Type B pancreatic cell (in vitro differentiated cells): ENCODE measurements around the gene SORCS1. TPM values are rescaled to one million over a fixed set of nuclear protein-coding genes. Genes with fewer than 3 reads are reported as not detected.

Source experiments
- DNase-seq: peaks from one replicate; pipeline ENCODE4 v3.0.0; 2021; ENCODE audit warnings: mixed read lengths; ENCODE audit not compliant: unreplicated experiment; ENCODE audit errors: extremely low spot score
- H3K27ac Mint-ChIP-seq: 2 replicates; pipeline ENCODE4 v1.8.0; 2021; ENCODE audit warnings: mild to moderate bottlenecking, mixed read lengths
- H3K27me3 Mint-ChIP-seq: 2 replicates; pipeline ENCODE4 v1.8.0; 2021; ENCODE audit warnings: mixed read lengths
- H3K36me3 Mint-ChIP-seq: 2 replicates; pipeline ENCODE4 v1.8.0; 2021; ENCODE audit warnings: mixed read lengths
- H3K4me1 Mint-ChIP-seq: one replicate; pipeline ENCODE4 v1.8.0; 2021; ENCODE audit warnings: mixed read lengths; ENCODE audit not compliant: unreplicated experiment
- H3K4me3 Mint-ChIP-seq: 2 replicates; pipeline ENCODE4 v1.8.0; 2021; ENCODE audit warnings: mild to moderate bottlenecking, mixed read lengths
- H3K9me3 Mint-ChIP-seq: 2 replicates; pipeline ENCODE4 v1.8.0; 2021; ENCODE audit warnings: mixed read lengths
- total RNA-seq: library from RNA; stranded (reverse); gene quantifications from 2 replicates; pipeline ENCODE4 v1.2.1, GENCODE V29; 2021; ENCODE audit warnings: low replicate concordance
- TF ChIP-seq, protein P1 (sequence below): fragments of 200-600 bp; sonication (generic); conservative IDR thresholded peaks from 2 replicates; pipeline ENCODE4 v1.5.0; 2021; ENCODE audit warnings: antibody characterized with exemption, mild to moderate bottlenecking

Gene SORCS1
- total RNA-seq, 1 donor from 2014 or later, result 5.4 TPM

DNA sequence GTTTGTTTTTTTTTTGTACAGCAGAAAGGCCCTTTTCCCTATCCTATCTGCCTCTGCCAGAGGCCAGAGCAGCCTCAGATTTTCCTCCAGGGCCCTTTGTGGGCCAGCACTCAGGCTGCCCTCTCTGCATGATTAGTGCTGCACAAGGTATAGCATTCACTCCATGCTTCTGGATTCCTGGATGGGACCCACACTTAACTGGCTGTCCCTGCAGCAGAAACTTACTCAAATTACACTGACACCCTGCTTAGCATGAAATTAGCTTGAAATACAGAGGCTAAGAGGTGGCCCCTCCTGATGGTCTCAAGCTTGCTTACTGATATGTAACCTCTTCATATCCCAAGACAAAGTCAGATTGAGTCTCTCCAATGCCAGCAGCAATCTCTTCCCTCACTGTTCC is 239.3 kb downstream of the SORCS1 start:
- no peaks in the 10 kb centered on the region for H3K36me3 Mint-ChIP-seq

DNA sequence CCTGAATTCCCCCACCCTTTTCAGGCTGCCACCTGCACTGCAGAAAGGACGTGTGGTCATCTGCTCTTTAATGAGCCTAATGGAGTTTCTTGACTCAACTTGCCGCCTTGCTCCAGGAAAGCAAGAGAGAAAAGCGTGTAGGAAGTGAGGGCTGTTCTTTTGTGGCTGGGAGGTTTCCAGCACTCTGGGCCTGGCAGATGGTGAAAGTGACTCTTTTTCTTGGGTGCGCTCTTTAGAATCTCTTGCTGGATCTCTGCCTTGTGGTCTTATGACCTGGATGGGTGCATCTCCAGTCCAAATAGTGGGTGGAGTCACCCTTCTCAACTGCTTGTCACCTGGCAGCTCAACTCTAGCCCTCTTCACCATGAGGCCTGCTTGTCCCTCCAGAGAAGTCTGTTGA is 244.0 kb downstream of the SORCS1 start:
- Mint-ChIP-seq H3K4me3 (no peak overlapping the region), H3K9me3 (no peaks in the 10 kb centered on the region), H3K4me1 (peaks cover 6% of the 10 kb centered on the region), H3K36me3 (no peaks in the 10 kb centered on the region), H3K27me3 (peaks cover 14% of the 10 kb centered on the region), H3K27ac (no peak overlapping the region)
- no peak for DNase-seq
- TF ChIP-seq, protein P1, sequence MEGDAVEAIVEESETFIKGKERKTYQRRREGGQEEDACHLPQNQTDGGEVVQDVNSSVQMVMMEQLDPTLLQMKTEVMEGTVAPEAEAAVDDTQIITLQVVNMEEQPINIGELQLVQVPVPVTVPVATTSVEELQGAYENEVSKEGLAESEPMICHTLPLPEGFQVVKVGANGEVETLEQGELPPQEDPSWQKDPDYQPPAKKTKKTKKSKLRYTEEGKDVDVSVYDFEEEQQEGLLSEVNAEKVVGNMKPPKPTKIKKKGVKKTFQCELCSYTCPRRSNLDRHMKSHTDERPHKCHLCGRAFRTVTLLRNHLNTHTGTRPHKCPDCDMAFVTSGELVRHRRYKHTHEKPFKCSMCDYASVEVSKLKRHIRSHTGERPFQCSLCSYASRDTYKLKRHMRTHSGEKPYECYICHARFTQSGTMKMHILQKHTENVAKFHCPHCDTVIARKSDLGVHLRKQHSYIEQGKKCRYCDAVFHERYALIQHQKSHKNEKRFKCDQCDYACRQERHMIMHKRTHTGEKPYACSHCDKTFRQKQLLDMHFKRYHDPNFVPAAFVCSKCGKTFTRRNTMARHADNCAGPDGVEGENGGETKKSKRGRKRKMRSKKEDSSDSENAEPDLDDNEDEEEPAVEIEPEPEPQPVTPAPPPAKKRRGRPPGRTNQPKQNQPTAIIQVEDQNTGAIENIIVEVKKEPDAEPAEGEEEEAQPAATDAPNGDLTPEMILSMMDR, result no peak

More for the DNA sequence above, 239.3 kb downstream of the SORCS1 start:
- Mint-ChIP-seq H3K4me3 (no peak overlapping the region), H3K27me3 (peaks cover 17% of the 10 kb centered on the region), H3K27ac (no peak overlapping the region), H3K4me1 (peaks cover 15% of the 10 kb centered on the region), H3K9me3 (no peaks in the 10 kb centered on the region)
- TF ChIP-seq, protein P1, result no peak
- no peak for DNase-seq

DNA sequence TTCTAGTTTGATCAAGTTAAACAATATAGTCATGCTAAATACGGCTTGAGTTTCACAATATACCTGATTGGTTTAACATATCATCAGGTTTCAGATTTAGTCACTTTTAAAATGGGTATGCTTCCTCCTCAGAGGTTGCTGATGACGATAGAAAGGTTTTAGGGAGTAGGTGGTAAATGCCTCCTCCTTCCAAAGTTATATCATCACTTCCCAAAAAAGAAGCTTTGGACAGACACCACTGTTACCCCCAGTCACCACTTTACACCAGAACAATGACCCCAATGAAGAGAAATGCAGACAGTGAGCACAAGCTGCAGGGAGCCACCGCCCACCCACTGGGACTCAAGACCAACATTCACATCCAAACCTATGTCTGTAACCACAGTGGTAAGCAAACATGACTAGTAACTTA is 244.6 kb downstream of the SORCS1 start:
- Mint-ChIP-seq H3K36me3 (no peaks in the 10 kb centered on the region), H3K4me3 (no peak overlapping the region), H3K27me3 (peaks cover 16% of the 10 kb centered on the region), H3K9me3 (no peaks in the 10 kb centered on the region), H3K27ac (no peak overlapping the region), H3K4me1 (no peaks in the 10 kb centered on the region)
- TF ChIP-seq, protein P1, result no peak
- DNase-seq, result no peak

DNA sequence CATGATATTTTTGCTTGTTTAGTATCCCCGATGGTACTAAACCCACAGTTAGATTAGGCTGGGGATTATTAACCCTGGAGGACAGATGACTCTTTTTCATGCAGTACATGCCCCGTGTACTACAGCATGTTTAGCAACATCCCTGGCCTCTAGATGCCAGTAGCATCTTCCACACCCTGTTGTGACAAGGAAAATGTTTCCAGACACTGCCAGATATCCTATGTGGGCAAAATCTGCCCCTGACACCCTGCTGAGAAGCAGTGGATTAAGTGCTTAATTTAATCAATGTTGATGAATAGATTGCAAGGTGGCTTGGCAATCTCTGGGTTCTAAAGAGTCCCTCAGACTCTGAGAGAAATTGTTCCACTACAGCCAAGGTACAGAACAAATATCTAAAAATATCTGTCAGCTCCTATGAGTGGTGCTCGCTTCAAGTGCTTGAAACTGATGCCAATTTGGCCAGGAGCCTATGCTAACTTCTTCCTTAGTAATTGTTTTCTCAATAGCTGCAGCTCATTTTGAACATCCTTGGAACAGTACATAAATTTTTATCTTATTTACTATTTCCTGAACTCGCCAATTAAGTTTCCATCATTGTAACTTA is 247.0 kb downstream of the SORCS1 start:
- Mint-ChIP-seq H3K9me3 (no peaks in the 10 kb centered on the region), H3K27ac (no peak overlapping the region), H3K4me3 (no peak overlapping the region), H3K4me1 (peaks cover 6% of the 10 kb centered on the region), H3K27me3 (peaks cover 23% of the 10 kb centered on the region), H3K36me3 (no peaks in the 10 kb centered on the region)
- no peak for DNase-seq
- TF ChIP-seq, protein P1, result no peak

DNA sequence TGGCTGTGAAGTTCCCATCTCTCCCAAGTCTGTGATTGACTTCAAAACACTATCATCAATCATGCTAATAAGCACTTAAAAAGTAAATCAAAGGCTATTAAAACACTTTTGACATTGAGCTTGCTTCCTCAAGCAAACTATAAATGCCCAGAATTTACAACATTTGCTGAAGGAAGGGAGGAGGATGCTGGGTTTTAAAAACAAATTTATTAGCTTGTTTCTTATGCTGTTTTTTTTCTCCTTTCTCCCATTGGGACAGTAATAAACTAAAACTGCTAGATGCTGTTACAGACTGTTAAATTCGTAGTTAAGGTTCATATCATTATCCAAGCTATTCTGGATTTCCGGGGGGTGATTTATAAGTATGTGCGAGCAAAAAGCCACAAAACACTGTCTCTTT is 250.5 kb downstream of the SORCS1 start:
- Mint-ChIP-seq H3K4me3 (no peak overlapping the region), H3K4me1 (peaks cover 6% of the 10 kb centered on the region), H3K27ac (no peak overlapping the region), H3K36me3 (no peaks in the 10 kb centered on the region), H3K9me3 (no peaks in the 10 kb centered on the region), H3K27me3 (peaks cover 13% of the 10 kb centered on the region)
- no peak for DNase-seq
- TF ChIP-seq, protein P1, result no peak

DNA sequence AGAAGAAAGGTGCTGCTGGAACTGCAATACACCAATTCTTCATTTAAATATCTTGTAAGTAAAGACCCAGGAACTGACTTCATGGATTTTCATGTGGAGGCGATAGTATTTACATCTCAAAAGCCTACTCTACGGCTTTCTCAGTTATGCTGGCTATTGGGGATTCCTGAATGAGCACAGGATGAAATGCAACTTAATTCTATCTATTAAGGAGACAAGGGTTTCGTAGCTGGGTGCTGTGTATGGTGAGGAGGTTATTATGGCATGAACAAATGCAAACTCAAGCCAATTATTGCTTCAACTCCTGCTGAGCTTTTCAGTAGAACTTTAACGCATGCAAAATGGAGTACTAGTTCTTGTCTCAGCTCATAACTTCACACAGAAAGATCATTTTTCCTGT is 251.2 kb downstream of the SORCS1 start:
- peaks cover 13% of the 10 kb centered on the region for H3K27me3 Mint-ChIP-seq
- no peak overlapping the region for H3K27ac Mint-ChIP-seq
- H3K4me1 Mint-ChIP-seq, result peaks cover 6% of the 10 kb centered on the region
- TF ChIP-seq, protein P1, result no peak
- no peaks in the 10 kb centered on the region for H3K36me3 Mint-ChIP-seq
- H3K4me3 Mint-ChIP-seq, result no peak overlapping the region
- DNase-seq, result no peak
- no peaks in the 10 kb centered on the region for H3K9me3 Mint-ChIP-seq
